Measurements from ENCODE around the gene C16orf90.
"Not testable (repeated sequence)": the region's sequence is repeated elsewhere in the genome, so short reads cannot be mapped to it uniquely, and the experiment has no call there.

C16orf90 gene

DNA sequence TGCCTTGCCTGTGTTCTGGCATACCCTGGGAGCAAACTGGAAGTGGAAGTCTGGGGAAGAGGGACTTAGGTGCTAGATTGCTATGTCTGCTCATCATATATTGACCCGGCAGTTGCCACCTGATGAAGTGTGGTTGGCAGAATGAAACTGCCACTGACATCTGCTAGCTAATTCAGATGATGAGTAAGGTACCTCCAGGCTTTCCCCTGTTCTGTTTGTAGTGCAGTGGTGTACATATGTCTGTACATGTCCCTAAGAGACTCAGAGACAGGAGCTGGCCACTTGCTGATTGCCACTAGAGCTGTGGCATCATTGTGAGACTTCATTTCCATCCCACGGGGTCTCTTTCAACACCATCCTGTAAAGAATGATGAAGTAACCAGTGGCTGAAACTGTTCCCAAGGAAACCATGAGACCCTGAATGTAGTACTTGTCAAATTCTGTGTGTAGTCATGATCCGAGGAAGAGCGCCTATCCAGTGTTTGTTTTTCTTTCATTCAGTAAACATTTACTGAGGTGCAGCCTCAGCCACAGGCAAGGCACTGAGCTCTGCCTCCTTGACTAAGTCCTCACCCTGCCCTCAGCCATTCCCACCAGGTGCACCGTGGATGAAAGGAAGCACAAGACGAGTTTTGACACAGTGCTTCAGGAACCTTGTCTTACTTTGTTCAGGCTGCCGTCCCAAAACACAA is 18.7 kb upstream of the C16orf90 start:
- FAIRE-seq (no peak), DNase-seq (ENCODE audit: insufficient read length, low spot score) (no peak)

- DNase-seq (ENCODE audit: insufficient read length, low spot score) (no peak), FAIRE-seq (no peak)
Observed at GRCh38 chr16:3511286-3512180, 16.2 kb upstream of the C16orf90 start.

DNA sequence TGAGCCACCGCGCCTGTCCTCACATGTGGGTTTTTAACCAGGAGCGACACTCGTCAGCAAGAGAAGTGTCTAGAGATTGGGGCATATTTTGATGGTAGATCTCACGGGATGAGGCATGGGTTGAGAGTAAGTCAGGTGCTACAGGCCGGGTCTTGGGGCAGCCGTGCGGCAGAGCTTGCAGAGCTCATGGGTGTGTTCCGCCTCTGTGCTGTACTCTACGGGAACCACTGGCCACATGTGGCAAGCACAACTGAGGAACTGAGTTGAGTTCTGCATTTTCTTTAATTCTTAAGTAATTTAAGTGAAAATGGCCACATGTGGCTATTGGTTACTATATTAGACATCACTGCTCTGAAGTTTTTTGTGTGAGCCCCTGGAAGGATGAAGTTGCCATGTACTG is 15.1 kb upstream of the C16orf90 start:
- FAIRE-seq (no peak), DNase-seq (ENCODE audit: insufficient read length, low spot score) (no peak)

GRCh38 chr16:3509470-3509928 is 14.2 kb upstream of the C16orf90 start:
- no peak for FAIRE-seq
- no peak for DNase-seq (ENCODE audit: insufficient read length, low spot score)

DNA sequence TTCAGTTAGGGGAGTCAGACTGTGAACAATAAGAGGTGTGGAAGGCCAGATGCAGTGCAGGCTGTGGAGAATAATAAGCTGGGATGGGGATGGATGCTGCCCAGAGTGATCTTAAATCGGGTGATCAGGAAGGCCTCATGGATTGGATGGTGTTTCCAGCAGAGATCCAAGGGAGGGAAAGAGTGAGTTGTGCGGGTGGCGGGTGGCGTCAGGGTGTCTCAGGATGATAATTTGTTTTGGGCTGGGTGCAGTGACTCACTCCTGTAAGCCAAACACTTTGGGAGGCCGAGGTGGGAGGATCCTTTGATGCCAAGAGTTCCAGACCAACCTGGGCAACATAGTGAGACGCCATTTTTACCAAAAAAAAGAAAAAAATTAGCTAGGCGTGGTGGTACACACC is 13.4 kb upstream of the C16orf90 start:
- FAIRE-seq (no peak), DNase-seq (ENCODE audit: insufficient read length, low spot score) (no peak)

- peak; percentile 59 for FAIRE-seq
- DNase-seq (ENCODE audit: insufficient read length, low spot score): no peak
Observed at GRCh38 chr16:3503523-3503922, 8.2 kb upstream of the C16orf90 start.

GRCh38 chr16:3501783-3502400 is 6.6 kb upstream of the C16orf90 start:
- DNase-seq (ENCODE audit: insufficient read length, low spot score): no peak
- FAIRE-seq: peak; percentile 18

GRCh38 chr16:3501412-3501761 is 6.1 kb upstream of the C16orf90 start:
- not testable (repeated sequence) for DNase-seq (ENCODE audit: insufficient read length, low spot score); FAIRE-seq

- FAIRE-seq: no peak
- no peak for DNase-seq (ENCODE audit: insufficient read length, low spot score)
Observed at GRCh38 chr16:3498988-3499387, 3.7 kb upstream of the C16orf90 start.

- FAIRE-seq: no peak
- no peak for DNase-seq (ENCODE audit: insufficient read length, low spot score)
Observed at GRCh38 chr16:3497771-3498170, 2.5 kb upstream of the C16orf90 start.

DNA sequence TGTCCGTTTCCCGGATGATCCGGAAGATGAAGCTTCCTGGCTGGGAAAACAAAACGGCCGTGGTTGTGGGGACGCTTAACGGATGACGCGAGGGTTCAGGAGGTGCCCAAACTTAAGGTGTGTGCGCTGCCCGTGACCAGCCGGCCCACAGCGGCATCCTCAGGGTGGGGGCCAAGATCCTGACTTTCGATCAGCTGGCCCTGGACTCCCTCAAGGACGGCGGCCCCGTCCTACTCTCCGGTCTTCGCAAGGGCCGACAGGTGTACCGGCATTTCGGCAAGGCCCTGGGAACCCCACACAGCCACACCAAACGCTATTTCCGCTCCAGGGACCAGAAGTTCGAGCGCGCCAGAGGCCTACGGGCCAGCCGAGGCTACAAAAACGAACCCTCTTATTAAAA is 1.1 kb upstream of the C16orf90 start:
- DNase-seq (ENCODE audit: insufficient read length, low spot score) (no peak), FAIRE-seq (no peak)

DNA sequence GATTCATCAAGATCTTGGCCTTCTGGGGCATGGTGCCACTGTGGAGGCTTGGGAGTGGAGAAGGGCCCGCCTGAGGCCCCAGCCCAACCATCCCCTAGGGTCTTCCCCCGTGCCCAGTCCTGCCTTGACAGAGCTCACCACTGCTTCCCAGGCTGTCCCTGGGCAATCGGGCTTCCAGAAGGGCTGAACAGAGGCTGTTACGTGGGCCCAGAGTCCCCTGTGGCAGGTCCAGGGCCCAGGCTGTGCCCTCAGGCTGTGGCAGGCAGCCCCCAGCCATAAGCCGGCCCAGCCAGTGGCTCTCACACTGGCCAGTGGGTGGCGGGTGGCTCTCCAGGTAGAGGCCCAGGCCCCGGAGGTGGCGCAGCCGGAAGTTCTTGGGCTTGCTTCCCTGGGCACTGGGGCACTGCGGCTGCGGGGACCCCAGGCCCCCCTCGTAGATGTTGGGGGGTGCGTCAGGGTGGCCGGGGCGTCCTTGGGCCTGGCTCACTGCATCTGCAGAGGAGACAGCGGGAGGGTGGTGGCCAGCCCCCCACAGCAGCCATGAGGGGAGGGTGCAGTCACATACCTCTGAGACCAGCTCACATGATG is 809 bp downstream of the C16orf90 start:
- DNase-seq (ENCODE audit: insufficient read length, low spot score) (no peak), FAIRE-seq (no peak)

DNA sequence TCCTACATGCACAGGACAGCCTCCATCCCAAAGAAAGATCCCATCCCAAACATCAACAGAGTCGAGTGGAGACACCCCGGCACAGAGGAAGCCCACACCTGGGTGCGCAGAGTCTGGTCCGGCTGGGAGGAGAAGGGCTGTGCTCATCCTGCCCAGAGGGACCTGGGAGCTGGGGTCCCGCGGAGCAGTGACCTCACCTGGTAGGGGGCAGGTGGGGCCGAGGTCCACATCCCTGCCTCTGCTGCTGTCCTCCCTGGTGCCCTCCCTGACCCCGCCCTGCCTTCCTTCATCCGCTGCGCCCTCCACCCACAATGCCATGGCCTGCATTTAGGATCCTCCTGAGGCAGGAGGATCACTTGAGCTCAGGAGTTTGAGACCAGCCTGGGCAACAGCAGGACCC is 2.9 kb downstream of the C16orf90 start:
- FAIRE-seq (no peak), DNase-seq (ENCODE audit: insufficient read length, low spot score) (no peak)

DNA sequence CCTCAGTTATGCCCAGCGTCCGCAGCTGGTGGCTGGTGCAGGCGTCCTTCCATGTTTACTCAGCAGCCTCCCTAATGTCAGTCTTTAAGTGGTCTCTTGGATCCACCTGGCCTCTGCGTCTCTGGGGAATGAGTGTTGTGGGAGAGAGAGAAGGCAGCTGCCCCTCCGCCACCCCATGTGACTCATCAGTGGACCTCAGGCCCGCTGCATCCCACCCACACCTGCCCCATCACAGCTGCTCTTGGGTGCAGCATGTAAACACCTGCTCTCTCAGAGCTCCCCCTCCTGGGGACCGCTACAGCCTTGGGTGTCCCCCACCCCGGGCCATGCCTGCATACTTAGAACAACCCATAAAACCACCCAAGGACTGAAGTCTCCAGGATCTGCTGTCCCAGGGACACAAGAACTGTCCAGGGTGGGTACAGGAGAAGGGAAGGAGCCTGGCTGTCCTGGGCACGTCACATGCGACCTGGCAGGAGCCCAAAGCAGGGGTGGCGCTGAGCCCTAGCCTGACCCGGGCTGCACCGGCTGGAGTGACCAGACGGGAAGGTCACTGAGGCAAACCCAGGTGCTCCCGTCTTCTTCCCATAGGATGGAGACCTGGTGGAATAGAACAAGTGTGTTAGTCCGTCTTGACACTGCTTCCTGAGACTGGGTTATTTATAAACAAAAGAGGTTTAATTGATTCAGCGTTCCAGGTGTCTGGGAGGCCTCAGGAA is 4.2 kb downstream of the C16orf90 start:
- FAIRE-seq (no peak), DNase-seq (ENCODE audit: insufficient read length, low spot score) (no peak)

DNA sequence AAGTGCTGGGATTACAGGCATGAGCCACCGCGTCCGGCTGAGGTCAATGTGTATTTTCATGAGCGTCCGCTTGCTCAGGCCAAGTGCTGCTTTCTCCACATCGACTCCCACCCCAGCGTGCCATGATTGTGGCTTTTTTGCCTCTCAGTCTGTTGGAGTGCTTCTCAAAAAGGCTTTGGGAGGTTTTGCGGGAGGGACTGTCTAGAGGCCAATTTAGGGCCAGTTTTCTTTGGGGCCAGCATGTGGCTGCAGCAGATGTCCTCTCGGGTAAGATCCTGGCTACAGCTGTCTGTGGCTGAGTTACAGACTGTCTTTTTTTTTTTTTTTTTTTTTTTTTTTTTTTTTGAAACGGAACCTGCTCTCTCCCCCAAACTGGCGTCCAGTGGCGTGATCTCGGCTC is 6.5 kb downstream of the C16orf90 start:
- FAIRE-seq (no peak), DNase-seq (ENCODE audit: insufficient read length, low spot score) (no peak)

- DNase-seq (ENCODE audit: insufficient read length, low spot score): no peak
- FAIRE-seq: no peak
Observed at GRCh38 chr16:3487521-3488410, 7.5 kb downstream of the C16orf90 start.

DNA sequence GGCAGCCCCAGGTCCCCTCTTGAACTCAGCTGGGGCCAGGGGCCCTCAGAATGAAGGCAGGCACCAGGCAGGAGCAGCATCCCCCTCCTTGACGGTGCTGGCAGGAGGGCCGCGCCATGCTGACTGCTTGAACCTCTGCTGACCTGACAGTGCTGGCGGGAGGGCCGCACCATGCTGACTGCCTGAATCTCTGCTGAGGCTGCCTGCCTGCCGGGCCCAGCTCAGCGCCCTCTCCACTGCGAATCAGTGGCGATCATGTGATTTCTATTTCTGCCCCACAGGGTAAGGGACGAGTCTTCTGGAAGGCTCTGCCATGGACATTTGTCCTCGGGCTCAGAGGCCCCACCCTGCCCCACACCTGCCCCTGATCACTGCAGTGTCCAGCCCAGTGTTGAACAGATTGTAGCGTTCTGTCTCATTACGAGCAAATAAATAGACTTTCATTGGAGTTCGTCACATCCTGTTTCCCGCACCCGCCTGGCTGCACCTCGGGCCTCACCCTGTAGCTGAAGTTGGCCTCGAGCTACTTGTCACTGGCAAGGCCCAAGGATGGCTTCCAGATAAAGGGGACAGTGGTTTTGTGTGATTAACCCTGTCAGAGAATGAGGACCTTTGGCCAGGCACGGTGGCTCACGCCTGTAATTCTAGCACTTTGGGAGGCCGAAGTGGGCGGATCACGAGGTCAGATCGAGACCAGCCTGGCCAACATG is 8.6 kb downstream of the C16orf90 start:
- FAIRE-seq (no peak), DNase-seq (ENCODE audit: insufficient read length, low spot score) (no peak)

DNA sequence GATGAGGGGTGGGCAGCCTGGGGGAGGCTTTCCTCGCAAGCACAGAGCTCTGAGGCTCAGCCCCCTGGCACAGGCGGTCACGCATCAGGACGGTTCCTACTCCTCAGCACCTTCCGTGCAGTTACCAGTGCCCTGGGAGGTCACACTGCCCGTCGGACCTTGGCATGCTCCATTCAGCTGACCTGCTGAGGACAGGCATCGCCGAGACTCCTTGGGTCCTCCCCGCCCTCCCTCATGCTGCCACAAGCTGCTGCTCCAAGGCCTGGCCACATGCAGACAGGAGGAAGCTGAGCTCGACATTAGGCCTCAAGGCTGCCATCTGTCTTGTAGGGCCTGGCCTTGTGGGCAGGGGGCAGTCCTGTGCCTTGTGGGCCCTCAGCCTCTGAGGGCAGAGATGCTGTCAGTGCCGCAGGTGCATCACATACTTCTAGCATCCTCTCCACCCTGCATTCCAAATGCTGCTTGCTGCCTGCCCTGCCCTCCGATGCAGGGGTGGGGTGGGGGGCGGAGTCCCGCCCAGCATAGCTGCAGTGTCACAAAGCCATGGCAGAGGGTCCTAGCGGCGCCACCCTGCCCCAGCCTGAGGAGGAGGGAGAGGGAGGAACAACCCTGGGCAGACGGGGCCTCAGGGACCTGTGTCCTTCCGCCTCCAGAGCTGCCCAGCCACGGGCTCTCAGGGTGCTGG is 9.3 kb downstream of the C16orf90 start:
- FAIRE-seq (no peak), DNase-seq (ENCODE audit: insufficient read length, low spot score) (no peak)
